ENCODE data around the gene FSTL1.

DNA sequence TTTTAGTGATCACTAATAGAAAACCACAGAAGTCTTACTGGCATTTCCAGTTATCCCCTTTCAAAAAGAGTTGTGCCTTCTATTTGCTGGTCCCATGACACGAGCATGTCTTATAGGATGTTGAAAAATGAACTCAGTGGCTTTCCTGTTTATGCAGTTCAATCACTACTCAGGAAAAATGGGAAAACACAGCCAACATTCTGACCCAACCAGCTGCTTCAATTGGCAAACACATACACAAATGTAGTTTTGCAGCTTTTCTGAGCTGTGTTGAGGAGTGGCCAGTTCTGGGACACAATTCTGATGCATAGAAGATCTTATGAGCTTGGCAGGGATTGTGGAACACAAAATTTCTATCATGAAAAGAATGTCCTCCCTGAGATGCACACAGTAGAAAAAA, 40.3 kb downstream of the FSTL1 start:
- TF ChIP-seq, protein P1, sequence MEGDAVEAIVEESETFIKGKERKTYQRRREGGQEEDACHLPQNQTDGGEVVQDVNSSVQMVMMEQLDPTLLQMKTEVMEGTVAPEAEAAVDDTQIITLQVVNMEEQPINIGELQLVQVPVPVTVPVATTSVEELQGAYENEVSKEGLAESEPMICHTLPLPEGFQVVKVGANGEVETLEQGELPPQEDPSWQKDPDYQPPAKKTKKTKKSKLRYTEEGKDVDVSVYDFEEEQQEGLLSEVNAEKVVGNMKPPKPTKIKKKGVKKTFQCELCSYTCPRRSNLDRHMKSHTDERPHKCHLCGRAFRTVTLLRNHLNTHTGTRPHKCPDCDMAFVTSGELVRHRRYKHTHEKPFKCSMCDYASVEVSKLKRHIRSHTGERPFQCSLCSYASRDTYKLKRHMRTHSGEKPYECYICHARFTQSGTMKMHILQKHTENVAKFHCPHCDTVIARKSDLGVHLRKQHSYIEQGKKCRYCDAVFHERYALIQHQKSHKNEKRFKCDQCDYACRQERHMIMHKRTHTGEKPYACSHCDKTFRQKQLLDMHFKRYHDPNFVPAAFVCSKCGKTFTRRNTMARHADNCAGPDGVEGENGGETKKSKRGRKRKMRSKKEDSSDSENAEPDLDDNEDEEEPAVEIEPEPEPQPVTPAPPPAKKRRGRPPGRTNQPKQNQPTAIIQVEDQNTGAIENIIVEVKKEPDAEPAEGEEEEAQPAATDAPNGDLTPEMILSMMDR (IDR thresholded peaks at IDR 0.05), result no peak
- no peak for TF ChIP-seq EP300 (IDR thresholded peaks at IDR 0.05)
